ENCODE results near the gene LCN1. TPM values are rescaled to one million over a fixed set of nuclear protein-coding genes. Genes with fewer than 3 reads are reported as not detected.

The LCN1 gene
- total RNA-seq, 1 donor, result not detected

- DNase-seq (ENCODE audit: low read depth), result no peak
- no peak overlapping the region for H3K4me3 ChIP-seq (ENCODE audit: low read depth, low read length)
- TF ChIP-seq CTCF (IDR thresholded peaks at IDR 0.05; ENCODE audit: insufficient read depth, low read length), result no peak
Measured at GRCh38 chr9:135488527-135488926, 32.7 kb upstream of the LCN1 start.

- TF ChIP-seq CTCF (IDR thresholded peaks at IDR 0.05; ENCODE audit: insufficient read depth, low read length), result no peak
- H3K4me3 ChIP-seq (ENCODE audit: low read depth, low read length), result no peak overlapping the region
- no peak for DNase-seq (ENCODE audit: low read depth)
Measured at GRCh38 chr9:135489188-135489906, 31.9 kb upstream of the LCN1 start.

- no peak for TF ChIP-seq CTCF (IDR thresholded peaks at IDR 0.05; ENCODE audit: insufficient read depth, low read length)
- no peak overlapping the region for H3K4me3 ChIP-seq (ENCODE audit: low read depth, low read length)
- DNase-seq (ENCODE audit: low read depth), result no peak
Measured at GRCh38 chr9:135490166-135490870, 30.9 kb upstream of the LCN1 start.

GRCh38 chr9:135490980-135491464 lies 30.2 kb upstream of the LCN1 start:
- no peak for DNase-seq (ENCODE audit: low read depth)
- TF ChIP-seq CTCF (IDR thresholded peaks at IDR 0.05; ENCODE audit: insufficient read depth, low read length), result no peak
- H3K4me3 ChIP-seq (ENCODE audit: low read depth, low read length), result no peak overlapping the region

GRCh38 chr9:135491764-135492163 lies 29.5 kb upstream of the LCN1 start:
- no peak for TF ChIP-seq CTCF (IDR thresholded peaks at IDR 0.05; ENCODE audit: insufficient read depth, low read length)
- no peak overlapping the region for H3K4me3 ChIP-seq (ENCODE audit: low read depth, low read length)
- no peak for DNase-seq (ENCODE audit: low read depth)

- no peak overlapping the region for H3K4me3 ChIP-seq (ENCODE audit: low read depth, low read length)
- DNase-seq (ENCODE audit: low read depth), result no peak
- TF ChIP-seq CTCF (IDR thresholded peaks at IDR 0.05; ENCODE audit: insufficient read depth, low read length), result no peak
Measured at GRCh38 chr9:135492886-135493669, 28.2 kb upstream of the LCN1 start.
